Measurements from ENCODE around the gene KRTAP29-1. TPM values are rescaled to one million over a fixed set of nuclear protein-coding genes. Genes with fewer than 3 reads are reported as not detected.
A peak's percentile ranks its signal among the peaks of the same experiment; 100 is the strongest.
"Not testable (repeated sequence)": the region's sequence is repeated elsewhere in the genome, so short reads cannot be mapped to it uniquely, and the experiment has no call there.

The KRTAP29-1 gene
- polyA plus RNA-seq, 3 donors, result not detected

DNA sequence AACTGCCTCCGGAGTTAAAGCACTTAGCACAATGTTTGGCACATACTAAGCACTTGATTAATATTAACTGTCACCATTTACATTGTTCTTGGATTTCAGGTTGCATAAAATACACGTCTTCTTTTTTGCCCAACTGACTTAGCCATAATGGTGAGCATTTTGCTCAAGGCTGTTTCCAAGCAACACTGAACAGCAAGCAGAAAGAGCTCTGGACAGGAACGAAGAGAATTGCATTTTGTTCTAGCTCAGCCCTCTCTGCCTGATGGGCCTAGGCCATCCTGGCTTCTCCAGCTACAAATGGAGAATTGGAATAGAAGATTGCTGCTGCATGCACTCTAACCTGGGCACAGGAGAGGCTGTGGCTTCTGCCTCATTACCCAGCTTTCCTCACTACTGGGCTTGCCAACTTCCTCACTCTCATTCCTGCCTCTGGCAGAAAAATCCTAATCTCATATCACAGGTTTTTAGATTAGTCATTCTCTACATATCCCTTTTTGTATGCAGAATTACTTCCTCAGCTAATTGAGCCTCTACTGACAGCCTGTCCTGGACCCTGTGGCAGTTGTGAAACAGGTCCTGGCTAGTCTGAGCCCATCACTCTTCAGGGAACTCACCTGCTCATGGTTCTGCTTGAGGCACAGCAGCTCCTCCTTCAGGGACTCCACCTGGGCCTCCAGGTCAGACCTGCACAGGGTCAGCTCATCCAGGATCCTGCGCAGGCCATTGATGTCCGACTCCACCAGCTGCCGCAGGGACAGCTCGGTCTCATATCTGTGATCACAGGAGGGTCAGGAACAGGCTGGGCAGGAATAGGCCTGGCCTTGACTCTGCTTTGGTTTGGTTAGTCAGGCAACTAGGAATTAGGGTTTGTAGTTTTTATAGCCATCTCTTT, 45.5 kb upstream of the KRTAP29-1 start:
- no peaks in the 10 kb centered on the region for H3K4me1 Mint-ChIP-seq
- Histone ChIP-seq H3K9ac (ENCODE audit: insufficient read depth, low read length, poor library complexity, severe bottlenecking) (no peak overlapping the region), H3K4me1 (ENCODE audit: control insufficient read depth in 1 of 2, insufficient read depth in 2 of 2, low read length in 2 of 2) (no peaks in the 10 kb centered on the region), H3K36me3 (replicated peaks in 1 of 2; ENCODE audit: control insufficient read depth in 1 of 2, insufficient read depth in 2 of 2, low read length in 2 of 2) (no peaks in the 10 kb centered on the region), H3K4me3 (replicated peaks in 1 of 3; ENCODE audit: low read depth in 2 of 3, low read length in 3 of 3) (no peak overlapping the region), H3K79me2 (ENCODE audit: insufficient read depth, low read length) (no peaks in the 10 kb centered on the region), H2AFZ (ENCODE audit: insufficient read depth, low read depth, low read length, poor library complexity, severe bottlenecking) (no peak overlapping the region), H3K9me3 (replicated peaks in 1 of 2; ENCODE audit: control insufficient read depth in 1 of 2, insufficient read depth in 1 of 2, low read length in 2 of 2) (peaks cover 0 to 2% of the 10 kb centered on the region in 2 donors), H4K20me1 (ENCODE audit: insufficient read depth, low read length) (no peaks in the 10 kb centered on the region), H3K27me3 (ENCODE audit: control insufficient read depth in 2 of 2, insufficient read depth in 2 of 2, low read length in 2 of 2) (no peaks in the 10 kb centered on the region), H3K27ac (ENCODE audit: low read depth in 1 of 2, low read length in 2 of 2) (no peak overlapping the region), H3K4me2 (replicated peaks; ENCODE audit: extremely low read depth, low read length, poor library complexity, severe bottlenecking) (no peak overlapping the region)
- 93% methylated on average over 7 of the region's 7 CpGs for WGBS (ENCODE audit: insufficient coverage)
- no peak overlapping the region for H3K4me3 Mint-ChIP-seq
- H3K27me3 Mint-ChIP-seq (ENCODE audit: low read depth in 3 of 3), result peaks cover 3 to 9% (median 4%) of the 10 kb centered on the region in 3 donors
- H3K27ac Mint-ChIP-seq, result no peak overlapping the region
- TF ChIP-seq, protein P1, sequence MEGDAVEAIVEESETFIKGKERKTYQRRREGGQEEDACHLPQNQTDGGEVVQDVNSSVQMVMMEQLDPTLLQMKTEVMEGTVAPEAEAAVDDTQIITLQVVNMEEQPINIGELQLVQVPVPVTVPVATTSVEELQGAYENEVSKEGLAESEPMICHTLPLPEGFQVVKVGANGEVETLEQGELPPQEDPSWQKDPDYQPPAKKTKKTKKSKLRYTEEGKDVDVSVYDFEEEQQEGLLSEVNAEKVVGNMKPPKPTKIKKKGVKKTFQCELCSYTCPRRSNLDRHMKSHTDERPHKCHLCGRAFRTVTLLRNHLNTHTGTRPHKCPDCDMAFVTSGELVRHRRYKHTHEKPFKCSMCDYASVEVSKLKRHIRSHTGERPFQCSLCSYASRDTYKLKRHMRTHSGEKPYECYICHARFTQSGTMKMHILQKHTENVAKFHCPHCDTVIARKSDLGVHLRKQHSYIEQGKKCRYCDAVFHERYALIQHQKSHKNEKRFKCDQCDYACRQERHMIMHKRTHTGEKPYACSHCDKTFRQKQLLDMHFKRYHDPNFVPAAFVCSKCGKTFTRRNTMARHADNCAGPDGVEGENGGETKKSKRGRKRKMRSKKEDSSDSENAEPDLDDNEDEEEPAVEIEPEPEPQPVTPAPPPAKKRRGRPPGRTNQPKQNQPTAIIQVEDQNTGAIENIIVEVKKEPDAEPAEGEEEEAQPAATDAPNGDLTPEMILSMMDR (IDR thresholded peaks at IDR 0.05), result no peak
- intact Hi-C loops (cut with micrococcal nuclease), result no loop called here
- no peaks in the 10 kb centered on the region for H3K36me3 Mint-ChIP-seq
- peaks cover 2 to 6% (median 3%) of the 10 kb centered on the region in 7 donors for H3K9me3 Mint-ChIP-seq
- DNase-seq, result no peak

- H3K4me1 Mint-ChIP-seq; DNase-seq; intact Hi-C loops (cut with micrococcal nuclease); H2AFZ ChIP-seq (ENCODE audit: insufficient read depth, low read depth, low read length, poor library complexity, severe bottlenecking); H4K20me1 ChIP-seq (ENCODE audit: insufficient read depth, low read length); H3K4me3 ChIP-seq (replicated peaks in 1 of 3; ENCODE audit: low read depth in 2 of 3, low read length in 3 of 3); H3K4me1 ChIP-seq (ENCODE audit: control insufficient read depth in 1 of 2, insufficient read depth in 2 of 2, low read length in 2 of 2); H3K4me2 ChIP-seq (replicated peaks; ENCODE audit: extremely low read depth, low read length, poor library complexity, severe bottlenecking); H3K27ac ChIP-seq (ENCODE audit: low read depth in 1 of 2, low read length in 2 of 2); H3K9ac ChIP-seq (ENCODE audit: insufficient read depth, low read length, poor library complexity, severe bottlenecking); H3K4me3 Mint-ChIP-seq; H3K36me3 Mint-ChIP-seq; H3K36me3 ChIP-seq (replicated peaks in 1 of 2; ENCODE audit: control insufficient read depth in 1 of 2, insufficient read depth in 2 of 2, low read length in 2 of 2); H3K79me2 ChIP-seq (ENCODE audit: insufficient read depth, low read length); H3K27me3 ChIP-seq (ENCODE audit: control insufficient read depth in 2 of 2, insufficient read depth in 2 of 2, low read length in 2 of 2): not testable (repeated sequence)
- peak overlapping the region in 1 of 7 donors; percentile 11 for H3K27ac Mint-ChIP-seq
- H3K9me3 Mint-ChIP-seq, result peaks cover 10 to 22% (median 19%) of the 10 kb centered on the region in 7 donors
- H3K9me3 ChIP-seq (replicated peaks in 1 of 2; ENCODE audit: control insufficient read depth in 1 of 2, insufficient read depth in 1 of 2, low read length in 2 of 2), result peaks cover 15 to 16% of the 10 kb centered on the region in 2 donors
- 98% methylated on average over 12 of the region's 16 CpGs for WGBS (ENCODE audit: insufficient coverage)
- peaks cover 2 to 10% (median 4%) of the 10 kb centered on the region in 3 donors for H3K27me3 Mint-ChIP-seq (ENCODE audit: low read depth in 3 of 3)
Measured at GRCh38 chr17:41346421-41346820, 43.8 kb upstream of the KRTAP29-1 start.
